ENCODE measurements around the gene FKBP1A. TPM values are rescaled to one million over a fixed set of nuclear protein-coding genes. Genes with fewer than 3 reads are reported as not detected.

FKBP1A gene
- total RNA-seq, 1 donor from 2014 or later: 124 TPM

GRCh38 chr20:1324598-1325172, 68.2 kb downstream of the FKBP1A start:
- Histone ChIP-seq H3K27me3 (ENCODE audit: low read depth) (no peaks in the 10 kb centered on the region), H3K27ac (replicated peaks) (peak overlapping the region; percentile 100), H3K36me3 (no peaks in the 10 kb centered on the region), H3K4me3 (peak overlapping the region; percentile 87), H3K4me1 (peaks cover 94% of the 10 kb centered on the region), H3K9me3 (replicated peaks) (no peaks in the 10 kb centered on the region)
- intact Hi-C loops (cut with micrococcal nuclease): loop anchor here (5.0 kb wide), 1 partner anchor 68 kb away; the partner anchor contains the start of gene FKBP1A
- no peak for DNase-seq
- no peak for TF ChIP-seq CTCF (IDR thresholded peaks at IDR 0.05; ENCODE audit: borderline replicate concordance)

- TF ChIP-seq CTCF (IDR thresholded peaks at IDR 0.05; ENCODE audit: borderline replicate concordance): no peak
- Histone ChIP-seq H3K36me3 (no peaks in the 10 kb centered on the region), H3K4me1 (peaks cover 87% of the 10 kb centered on the region), H3K27ac (replicated peaks) (peak overlapping the region; percentile 100), H3K4me3 (peak overlapping the region; percentile 87), H3K9me3 (replicated peaks) (no peaks in the 10 kb centered on the region), H3K27me3 (ENCODE audit: low read depth) (no peaks in the 10 kb centered on the region)
- no peak for DNase-seq
- intact Hi-C loops (cut with micrococcal nuclease): no loop called here
Observed at GRCh38 chr20:1323830-1324597, 68.8 kb downstream of the FKBP1A start.

- intact Hi-C loops (cut with micrococcal nuclease): no loop called here
- no peaks in the 10 kb centered on the region for H3K27me3 ChIP-seq (ENCODE audit: low read depth)
- H3K4me1 ChIP-seq: peaks cover 80% of the 10 kb centered on the region
- no peak overlapping the region for H3K4me3 ChIP-seq
- no peak for DNase-seq
- peak overlapping the region; percentile 100 for H3K27ac ChIP-seq (replicated peaks)
- no peaks in the 10 kb centered on the region for H3K9me3 ChIP-seq (replicated peaks)
- no peaks in the 10 kb centered on the region for H3K36me3 ChIP-seq
- TF ChIP-seq CTCF (IDR thresholded peaks at IDR 0.05; ENCODE audit: borderline replicate concordance): no peak
Observed at GRCh38 chr20:1323256-1323655, 69.6 kb downstream of the FKBP1A start.

- Histone ChIP-seq H3K4me1 (peaks cover 74% of the 10 kb centered on the region), H3K36me3 (no peaks in the 10 kb centered on the region), H3K4me3 (no peak overlapping the region), H3K27ac (replicated peaks) (peak overlapping the region; percentile 100), H3K27me3 (ENCODE audit: low read depth) (no peaks in the 10 kb centered on the region), H3K9me3 (replicated peaks) (no peaks in the 10 kb centered on the region)
- no peak for DNase-seq
- no peak for TF ChIP-seq CTCF (IDR thresholded peaks at IDR 0.05; ENCODE audit: borderline replicate concordance)
- intact Hi-C loops (cut with micrococcal nuclease): no loop called here
Observed at GRCh38 chr20:1322511-1323245, 70.2 kb downstream of the FKBP1A start.

- Histone ChIP-seq H3K4me3 (no peak overlapping the region), H3K27ac (replicated peaks) (peak overlapping the region; percentile 100), H3K4me1 (peaks cover 63% of the 10 kb centered on the region), H3K9me3 (replicated peaks) (no peaks in the 10 kb centered on the region), H3K27me3 (ENCODE audit: low read depth) (no peaks in the 10 kb centered on the region), H3K36me3 (no peaks in the 10 kb centered on the region)
- no peak for DNase-seq
- TF ChIP-seq CTCF (IDR thresholded peaks at IDR 0.05; ENCODE audit: borderline replicate concordance): no peak
- intact Hi-C loops (cut with micrococcal nuclease): no loop called here
Observed at GRCh38 chr20:1321654-1321939, 71.3 kb downstream of the FKBP1A start.

All from left ventricle myocardium inferior (tissue), 1 donor.